Body of pancreas (tissue), 4 donors: Measurements from ENCODE around the gene ARSJ.

ENCODE experiments used
- POLR2A ChIP-seq, 3 donors: fragments of 450-650 bp; IDR thresholded peaks; one replicate each; pipeline ENCODE4 v1.6.1; 2016; ENCODE audit warnings: antibody characterized with exemption in 3 of 3, mild to moderate bottlenecking in 2 of 3
- TF ChIP-seq, protein P1 (sequence below), 7 experiments: fragments of 450-650 bp in 4 of 7; fragments of 200-600 bp in 3 of 7; sonication (generic) in 3 of 7; IDR thresholded peaks; one replicate each; pipeline ENCODE4 v1.5.1; 2016 to 2019; ENCODE audit warnings: antibody characterized with exemption in 7 of 7

GRCh38 chr4:114012749-114013148 is 33.3 kb upstream of the ARSJ start:
- TF ChIP-seq POLR2A (IDR thresholded peaks at IDR 0.05) = no peak
- TF ChIP-seq, protein P1, sequence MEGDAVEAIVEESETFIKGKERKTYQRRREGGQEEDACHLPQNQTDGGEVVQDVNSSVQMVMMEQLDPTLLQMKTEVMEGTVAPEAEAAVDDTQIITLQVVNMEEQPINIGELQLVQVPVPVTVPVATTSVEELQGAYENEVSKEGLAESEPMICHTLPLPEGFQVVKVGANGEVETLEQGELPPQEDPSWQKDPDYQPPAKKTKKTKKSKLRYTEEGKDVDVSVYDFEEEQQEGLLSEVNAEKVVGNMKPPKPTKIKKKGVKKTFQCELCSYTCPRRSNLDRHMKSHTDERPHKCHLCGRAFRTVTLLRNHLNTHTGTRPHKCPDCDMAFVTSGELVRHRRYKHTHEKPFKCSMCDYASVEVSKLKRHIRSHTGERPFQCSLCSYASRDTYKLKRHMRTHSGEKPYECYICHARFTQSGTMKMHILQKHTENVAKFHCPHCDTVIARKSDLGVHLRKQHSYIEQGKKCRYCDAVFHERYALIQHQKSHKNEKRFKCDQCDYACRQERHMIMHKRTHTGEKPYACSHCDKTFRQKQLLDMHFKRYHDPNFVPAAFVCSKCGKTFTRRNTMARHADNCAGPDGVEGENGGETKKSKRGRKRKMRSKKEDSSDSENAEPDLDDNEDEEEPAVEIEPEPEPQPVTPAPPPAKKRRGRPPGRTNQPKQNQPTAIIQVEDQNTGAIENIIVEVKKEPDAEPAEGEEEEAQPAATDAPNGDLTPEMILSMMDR (IDR thresholded peaks at IDR 0.05) = no peak
